Activated CD8-positive, alpha-beta T cell treated with anti-CD3 and anti-CD28 coated beads for 36 hours (primary cell): Measurements from ENCODE around the gene PNKD. TPM values are rescaled to one million over a fixed set of nuclear protein-coding genes. Genes with fewer than 3 reads are reported as not detected.

Experiments
- ATAC-seq: fragments of 200-7000 bp; cut with Tn5 transposase; one replicate; pipeline ENCODE4 v1.10.0; 2021; ENCODE audit warnings: mild to moderate bottlenecking, moderate library complexity
- CTCF ChIA-PET: fragments of 350-600 bp; sonication (Branson Sonifier 250); formaldehyde crosslinking; loops from one replicate; lab custom pipeline; 2021; ENCODE audit warnings: antibody characterized with exemption; lab: Charles Lee
- POLR2A ChIA-PET: fragments of 350-600 bp; sonication (Branson Sonifier 250); formaldehyde crosslinking; loops from one replicate; lab custom pipeline; 2021; ENCODE audit warnings: antibody characterized with exemption; lab: Charles Lee
- DNase-seq: peaks from one replicate; pipeline ENCODE4 v3.0.0-alpha.2; 2020
- H3K27ac Mint-ChIP-seq: one replicate; pipeline ENCODE4 v1.8.0; 2021; ENCODE audit warnings: mild to moderate bottlenecking, mixed read lengths
- H3K27me3 Mint-ChIP-seq: one replicate; pipeline ENCODE4 v1.8.0; 2021; ENCODE audit warnings: mixed read lengths
- H3K36me3 Mint-ChIP-seq: one replicate; pipeline ENCODE4 v1.8.0; 2021; ENCODE audit warnings: low read depth, mixed read lengths
- H3K4me1 Mint-ChIP-seq: one replicate; pipeline ENCODE4 v1.8.0; 2021; ENCODE audit warnings: low read depth, mixed read lengths
- H3K4me3 Mint-ChIP-seq: one replicate; pipeline ENCODE4 v1.8.0; 2021; ENCODE audit warnings: mild to moderate bottlenecking, moderate library complexity, mixed read lengths
- H3K9me3 Mint-ChIP-seq: one replicate; pipeline ENCODE4 v1.8.0; 2021; ENCODE audit warnings: mixed read lengths
- CTCF ChIP-seq: fragments of 200-600 bp; IDR thresholded peaks from one replicate; pipeline ENCODE4 v1.8.0; 2022; ENCODE audit warnings: antibody characterized with exemption, mild to moderate bottlenecking
- intact Hi-C: fragments of 100-400 bp; cut with micrococcal nuclease; formaldehyde crosslinking; loops from one replicate; pipeline ENCODE4 v1.10.0; 2022
- total RNA-seq, 2 experiments: library from RNA; stranded (reverse); gene quantifications; one replicate each; pipeline ENCODE4 v1.2.3, GENCODE V29; 2021

PNKD gene
- total RNA-seq, 2 experiments from 2014 or later: 19.8 to 24.4 TPM

DNA sequence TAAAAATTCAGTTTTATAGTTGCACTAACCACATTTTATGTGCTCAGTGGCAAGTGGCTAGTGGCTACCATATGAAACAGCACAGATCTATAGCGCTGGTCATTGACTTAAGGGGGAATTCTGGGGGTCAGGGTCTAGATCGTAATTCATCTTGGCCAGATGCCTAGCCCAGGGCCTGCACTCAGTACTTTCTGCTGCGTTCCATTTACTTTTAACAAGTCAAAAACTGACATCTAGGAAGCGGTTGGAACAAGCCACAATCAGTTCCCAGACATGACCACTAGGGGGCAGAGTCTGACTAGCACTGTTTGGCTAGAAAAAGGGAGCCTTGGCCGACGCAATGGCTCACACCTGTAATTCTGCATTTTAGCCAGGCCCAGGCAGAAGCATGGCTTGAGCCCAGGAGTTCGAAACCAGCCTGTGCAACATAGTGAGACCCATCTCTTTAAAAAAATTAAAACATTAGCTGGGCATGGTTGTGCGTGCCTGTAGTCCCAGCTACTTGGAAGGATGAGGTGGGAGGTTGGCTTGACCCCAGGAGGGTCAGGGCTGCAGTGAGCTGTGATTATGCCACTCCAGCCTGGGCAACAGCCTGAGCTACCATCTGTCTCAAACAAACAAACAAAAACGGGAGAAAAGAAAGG is 31.0 kb downstream of the PNKD start:
- POLR2A ChIA-PET: interaction anchor here (0.6 to 1.8 kb wide), 7 partner anchors 11 to 611 kb away, joined by 3 to 6 read pairs (median 4); partner anchors contain the start of gene CTDSP1
- no peak overlapping the region for H3K27ac Mint-ChIP-seq
- DNase-seq (peak; percentile 95), ATAC-seq (peak; percentile 97)
- intact Hi-C loops: loop anchor here (1.0 kb wide), 1 partner anchor 55 kb away; the partner anchor contains the start of gene CATIP
- no peak overlapping the region for H3K4me3 Mint-ChIP-seq
- CTCF ChIA-PET: interaction anchor here (0.6 to 3.8 kb wide), 34 partner anchors 8 to 546 kb away, joined by 3 to 54 read pairs (median 4); partner anchors contain the start of genes AAMP, CATIP, CTDSP1 and PNKD
- H3K27me3 Mint-ChIP-seq: no peaks in the 10 kb centered on the region
- H3K36me3 Mint-ChIP-seq: no peaks in the 10 kb centered on the region
- H3K9me3 Mint-ChIP-seq: no peaks in the 10 kb centered on the region
- peaks cover 5% of the 10 kb centered on the region for H3K4me1 Mint-ChIP-seq
- peak; percentile 90 for TF ChIP-seq CTCF

DNA sequence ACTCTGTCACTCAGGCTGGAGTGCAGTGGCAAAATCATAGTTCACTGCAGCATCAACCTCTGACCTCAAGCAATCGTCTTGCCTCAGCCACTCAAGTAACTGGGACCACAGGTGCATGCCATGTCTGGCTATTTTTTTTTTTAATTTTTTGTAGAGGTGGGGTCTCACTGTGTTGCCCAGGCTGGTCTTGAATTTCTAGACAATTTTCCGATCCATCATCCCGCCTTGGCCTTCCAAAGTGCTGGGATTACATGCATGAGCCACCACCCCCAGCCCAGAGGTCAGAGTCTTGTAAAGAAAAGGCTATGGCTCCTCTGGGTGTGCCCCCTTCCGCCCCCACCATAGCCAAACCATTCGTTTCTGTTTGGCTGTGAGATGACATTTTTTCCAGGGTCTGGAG is 35.1 kb downstream of the PNKD start:
- TF ChIP-seq CTCF: no peak
- H3K4me3 Mint-ChIP-seq: no peak overlapping the region
- POLR2A ChIA-PET: no interaction called here
- CTCF ChIA-PET: interaction anchor here (1.4 kb wide), 1 partner anchor 91 kb away, joined by 4 read pairs; no protein-coding TSS in a partner anchor
- ATAC-seq: no peak
- no peak overlapping the region for H3K27ac Mint-ChIP-seq
- H3K9me3 Mint-ChIP-seq: no peaks in the 10 kb centered on the region
- intact Hi-C loops: no loop called here
- no peak for DNase-seq
- no peaks in the 10 kb centered on the region for H3K27me3 Mint-ChIP-seq
- peaks cover 8% of the 10 kb centered on the region for H3K4me1 Mint-ChIP-seq
- no peaks in the 10 kb centered on the region for H3K36me3 Mint-ChIP-seq

DNA sequence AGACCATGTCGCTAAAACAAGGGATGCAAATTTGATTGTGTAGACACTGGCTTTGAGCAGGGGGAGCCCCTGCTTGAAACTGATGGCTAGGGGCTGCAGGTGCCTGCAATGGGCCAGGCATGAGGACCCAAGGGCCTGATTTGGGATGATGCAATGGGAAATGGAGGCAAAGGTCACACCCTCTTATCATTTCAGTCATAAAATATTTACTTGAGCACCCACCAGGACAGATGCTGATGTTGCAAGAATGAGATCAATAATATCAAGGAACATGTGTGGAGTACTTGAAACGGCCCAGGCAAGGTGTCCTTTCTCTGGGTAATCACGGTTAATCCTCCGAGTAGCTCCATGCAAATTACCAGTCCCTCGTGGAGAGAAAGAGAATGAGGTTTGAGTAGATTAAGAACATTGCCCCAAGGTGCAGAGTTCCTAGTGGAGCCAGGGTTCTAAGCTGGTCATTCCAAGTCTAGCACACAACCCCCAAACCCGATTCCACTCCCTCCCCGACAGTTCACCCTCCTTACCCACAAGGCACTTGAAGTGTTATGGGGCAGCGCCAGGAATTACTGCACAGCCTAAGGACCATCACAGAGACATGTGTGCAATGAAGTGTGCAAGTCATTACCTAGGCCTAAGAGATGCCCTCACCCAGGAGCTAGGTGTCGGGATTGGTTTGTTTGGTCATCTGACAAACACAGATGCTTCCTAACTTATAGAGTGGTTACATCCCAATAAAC is 36.0 kb downstream of the PNKD start:
- intact Hi-C loops: no loop called here
- DNase-seq: no peak
- no peak for TF ChIP-seq CTCF
- H3K36me3 Mint-ChIP-seq: no peaks in the 10 kb centered on the region
- H3K27ac Mint-ChIP-seq: no peak overlapping the region
- H3K4me3 Mint-ChIP-seq: no peak overlapping the region
- CTCF ChIA-PET: interaction anchor here (2.1 kb wide), 1 partner anchor 50 kb away, joined by 10 read pairs; the partner anchor contains the start of gene CATIP
- peaks cover 6% of the 10 kb centered on the region for H3K4me1 Mint-ChIP-seq
- ATAC-seq: no peak
- no peaks in the 10 kb centered on the region for H3K9me3 Mint-ChIP-seq
- no peaks in the 10 kb centered on the region for H3K27me3 Mint-ChIP-seq
- POLR2A ChIA-PET: interaction anchor here (0.8 kb wide), 1 partner anchor 14 kb away, joined by 3 read pairs; the partner anchor contains the start of gene TMBIM1

DNA sequence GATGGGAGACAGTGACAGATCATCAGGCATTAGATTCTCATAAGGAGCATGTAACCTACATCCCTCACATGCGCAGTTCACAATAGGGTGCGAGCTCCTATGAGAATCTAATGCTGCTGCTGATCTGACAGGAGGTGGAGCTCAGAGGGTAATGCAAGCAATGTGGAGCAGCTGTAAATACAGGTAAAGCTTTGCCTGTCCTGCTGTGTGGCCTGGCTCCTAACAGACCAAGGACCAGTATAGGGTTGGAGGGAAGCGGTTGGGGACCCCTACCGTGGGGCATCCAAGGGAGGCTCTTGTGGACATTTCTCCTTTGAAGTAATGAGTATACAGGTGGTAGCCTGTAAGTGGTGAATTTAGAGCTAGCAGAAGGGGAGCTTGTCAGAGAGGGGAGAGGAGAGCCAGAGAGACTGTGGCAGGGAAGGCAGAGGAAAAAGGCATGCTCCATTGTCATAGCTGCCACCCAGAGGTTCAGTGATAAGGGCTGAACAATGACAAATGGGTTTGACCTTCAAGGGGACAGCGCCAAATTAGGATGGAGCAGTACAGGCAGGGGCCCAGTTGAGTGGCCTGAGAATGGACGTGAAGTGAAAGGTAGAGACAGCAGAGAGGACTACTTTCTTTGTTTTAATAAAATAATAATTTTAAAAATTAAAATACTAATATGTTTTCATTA is 37.2 kb downstream of the PNKD start:
- Mint-ChIP-seq H3K9me3 (no peaks in the 10 kb centered on the region), H3K36me3 (no peaks in the 10 kb centered on the region), H3K27me3 (no peaks in the 10 kb centered on the region), H3K27ac (no peak overlapping the region), H3K4me3 (no peak overlapping the region), H3K4me1 (peaks cover 3% of the 10 kb centered on the region)
- intact Hi-C loops: no loop called here
- ChIA-PET CTCF (interaction anchor here (1.0 to 2.1 kb wide), 2 partner anchors 49 to 159 kb away, joined by 3 to 10 read pairs; partner anchors contain the start of gene CATIP), POLR2A (no interaction called here)
- DNase-seq (no peak), ATAC-seq (no peak)
- no peak for TF ChIP-seq CTCF
